ENCODE measurements around the gene ZBTB7B.

DNA sequence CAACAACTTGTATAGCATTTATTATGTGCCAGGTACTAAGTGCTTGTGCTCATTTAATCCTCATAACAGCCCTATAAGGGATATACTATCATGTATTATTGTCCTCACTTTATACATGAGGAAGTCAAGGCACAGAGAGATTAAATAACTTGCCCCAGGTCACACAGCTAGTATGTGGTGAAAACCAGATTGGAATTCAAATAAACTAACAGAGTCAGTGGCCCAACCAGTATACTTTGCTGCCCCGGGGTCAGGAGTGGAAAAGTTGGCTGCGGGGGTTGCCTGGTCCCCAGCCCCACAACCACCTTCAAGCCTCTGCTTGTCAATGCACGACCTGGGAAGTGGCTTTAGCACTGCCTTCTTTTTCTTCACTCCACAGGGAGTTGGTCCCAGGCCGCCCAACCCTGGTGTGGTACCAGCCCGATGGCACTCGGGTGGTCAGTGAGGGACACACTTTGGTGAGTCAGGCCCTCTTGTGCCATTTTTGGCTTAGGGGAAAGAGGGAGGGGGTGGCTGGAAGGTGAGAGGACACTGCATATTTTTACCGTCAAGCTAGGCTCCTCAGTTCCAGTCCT is 51.0 kb downstream of the ZBTB7B start:
- no peak for TF ChIP-seq CTCF (IDR thresholded peaks at IDR 0.05)
- no peak for TF ChIP-seq EZH2 (IDR thresholded peaks at IDR 0.05; ENCODE audit: borderline replicate concordance, insufficient read depth, low read depth, low read length, poor library complexity, severe bottlenecking)
